Naive thymus-derived CD4-positive, alpha-beta T cell (primary cell): ENCODE measurements around the gene USP22. TPM values are rescaled to one million over a fixed set of nuclear protein-coding genes. Genes with fewer than 3 reads are reported as not detected.

ENCODE experiments used
- ATAC-seq: fragments of 150-1000 bp; cut with Tn5 transposase; 2 replicates; pipeline ENCODE4 v1.10.0; 2021; ENCODE audit warnings: mild to moderate bottlenecking, moderate library complexity
- CTCF ChIA-PET: fragments of 350-600 bp; sonication (Branson Sonifier 250); formaldehyde crosslinking; loops from one replicate; lab custom pipeline; 2021; ENCODE audit warnings: antibody characterized with exemption; lab: Charles Lee
- POLR2A ChIA-PET: fragments of 350-600 bp; sonication (Branson Sonifier 250); formaldehyde crosslinking; loops from one replicate; lab custom pipeline; 2021; ENCODE audit warnings: antibody characterized with exemption, inconsistent platforms; lab: Charles Lee
- DNase-seq, 9 donors: peaks; one replicate each; pipeline versions ENCODE4 v3.0.0 to v3.0.0-alpha.2; 2020 to 2022; ENCODE audit warnings: mixed read lengths in 1 of 9
- H3K27ac ChIP-seq: one replicate; pipeline ENCODE4 v1.7.0; 2013; ENCODE audit warnings: mild to moderate bottlenecking, low read depth, low read length, moderate library complexity
- H3K27me3 ChIP-seq, 2 donors: one replicate each; pipeline ENCODE4 v1.7.0; 2013; ENCODE audit warnings: low read length in 2 of 2, mild to moderate bottlenecking in 2 of 2, moderate library complexity in 2 of 2; ENCODE audit not compliant: control insufficient read depth in 2 of 2, insufficient read depth in 2 of 2
- H3K36me3 ChIP-seq, 3 experiments: 1 replicate in 2 of 3; 2 replicates in 1 of 3; pipeline ENCODE4 v1.7.0; 2013; ENCODE audit warnings: low read length in 3 of 3, mild to moderate bottlenecking in 3 of 3, moderate library complexity in 1 of 3; ENCODE audit not compliant: insufficient read depth in 3 of 3, control insufficient read depth in 2 of 3
- H3K4me1 ChIP-seq, 2 donors: one replicate each; pipeline ENCODE4 v1.7.0; 2013; ENCODE audit warnings: low read length in 2 of 2, mild to moderate bottlenecking in 2 of 2, moderate library complexity in 1 of 2; ENCODE audit not compliant: control insufficient read depth in 2 of 2, insufficient read depth in 2 of 2
- H3K4me3 ChIP-seq: 2 replicates; pipeline ENCODE4 v1.7.0; 2013; ENCODE audit warnings: mild to moderate bottlenecking, low read length
- H3K9me3 ChIP-seq, 3 experiments: 1 replicate in 2 of 3; 2 replicates in 1 of 3; pipeline ENCODE4 v1.7.0; 2013; ENCODE audit warnings: low read length in 3 of 3; ENCODE audit not compliant: control insufficient read depth in 2 of 3
- H3K27ac Mint-ChIP-seq, 9 donors: one replicate each; pipeline ENCODE4 v1.8.0; 2020 to 2022; ENCODE audit warnings: mixed read lengths in 9 of 9, mild to moderate bottlenecking in 8 of 9, moderate library complexity in 5 of 9, inconsistent platforms in 2 of 9
- H3K27me3 Mint-ChIP-seq, 5 donors: one replicate each; pipeline ENCODE4 v1.8.0; 2021 to 2022; ENCODE audit warnings: mixed read lengths in 5 of 5, mild to moderate bottlenecking in 1 of 5
- H3K36me3 Mint-ChIP-seq, 5 donors: one replicate each; pipeline ENCODE4 v1.8.0; 2020 to 2022; ENCODE audit warnings: mixed read lengths in 5 of 5, mild to moderate bottlenecking in 3 of 5, inconsistent platforms in 1 of 5
- H3K4me1 Mint-ChIP-seq, 7 donors: one replicate each; pipeline ENCODE4 v1.8.0; 2020 to 2022; ENCODE audit warnings: mixed read lengths in 7 of 7, mild to moderate bottlenecking in 3 of 7, inconsistent platforms in 1 of 7
- H3K4me3 Mint-ChIP-seq, 10 donors: one replicate each; pipeline ENCODE4 v1.8.0; 2020 to 2022; ENCODE audit warnings: mild to moderate bottlenecking in 10 of 10, mixed read lengths in 10 of 10, moderate library complexity in 6 of 10, inconsistent platforms in 2 of 10
- H3K9me3 Mint-ChIP-seq, 11 donors: one replicate each; pipeline ENCODE4 v1.8.0; 2020 to 2022; ENCODE audit warnings: mixed read lengths in 11 of 11, mild to moderate bottlenecking in 4 of 11, inconsistent platforms in 1 of 11, moderate library complexity in 1 of 11
- intact Hi-C, 2 donors: fragments of 100-400 bp; cut with micrococcal nuclease; formaldehyde crosslinking; loops; one replicate each; pipeline ENCODE4 v1.15.1; 2023
- polyA plus RNA-seq, 2 donors: library from polyadenylated mRNA; unstranded; fragments of 300-500 nt; fragmentation: Illumina TruSeq; gene quantifications; one replicate each; pipeline ENCODE4 v1.2.3, GENCODE V29; 2021
- total RNA-seq, 6 experiments: library from RNA in 5 of 6; stranded (reverse) in 5 of 6; gene quantifications; 1 replicate in 5 of 6; 2 replicates in 1 of 6; pipeline ENCODE4 v1.2.3 and lab custom pipeline; 2021 to 2026

USP22 gene
- total and polyA plus RNA-seq, 7 experiments from 2014 or later: 35.0 to 172 (median 138) TPM

GRCh38 chr17:21072745-21073197, 30.0 kb upstream of the USP22 start:
- Histone ChIP-seq H3K4me3 (no peak overlapping the region), H3K36me3 (no peaks in the 10 kb centered on the region), H3K9me3 (no peaks in the 10 kb centered on the region), H3K4me1 (no peaks in the 10 kb centered on the region), H3K27me3 (no peaks in the 10 kb centered on the region), H3K27ac (no peak overlapping the region)
- intact Hi-C loops: no loop called here
- Mint-ChIP-seq H3K4me1 (no peaks in the 10 kb centered on the region), H3K4me3 (no peak overlapping the region), H3K36me3 (no peaks in the 10 kb centered on the region), H3K27ac (peak overlapping the region in 1 of 9 donors; percentile 49), H3K9me3 (peaks cover 0 to 1% (median 0%) of the 10 kb centered on the region in 11 donors), H3K27me3 (peaks cover 0 to 8% (median 0%) of the 10 kb centered on the region in 5 donors)
- CTCF ChIA-PET: no interaction called here
- POLR2A ChIA-PET: no interaction called here
- ATAC-seq: no peak
- no peak for DNase-seq

DNA sequence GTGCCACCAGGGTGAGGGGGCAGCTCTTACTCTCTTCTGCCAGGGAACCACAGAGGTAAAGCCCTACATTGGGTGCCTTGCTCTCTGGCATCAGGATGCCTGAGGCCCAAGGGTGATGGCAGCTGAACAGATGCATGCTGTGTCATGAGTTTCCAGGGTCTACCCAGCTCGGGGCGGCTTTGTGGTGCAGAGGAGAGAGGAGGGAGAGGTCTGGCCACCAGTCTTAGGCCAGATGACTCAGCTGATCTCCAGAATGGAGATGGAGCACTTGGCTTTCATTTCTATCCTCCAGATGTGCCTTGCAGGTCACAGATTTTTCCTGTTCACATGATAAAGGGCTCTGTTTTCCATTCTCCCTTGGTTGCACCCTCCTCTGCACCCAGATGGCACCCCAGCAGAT, 23.6 kb upstream of the USP22 start:
- H3K36me3 ChIP-seq: no peaks in the 10 kb centered on the region
- H3K4me3 Mint-ChIP-seq: no peak overlapping the region
- H3K27ac ChIP-seq: no peak overlapping the region
- H3K27ac Mint-ChIP-seq: no peak overlapping the region
- no peaks in the 10 kb centered on the region for H3K27me3 ChIP-seq
- CTCF ChIA-PET: no interaction called here
- POLR2A ChIA-PET: no interaction called here
- intact Hi-C loops: no loop called here
- H3K36me3 Mint-ChIP-seq: no peaks in the 10 kb centered on the region
- H3K4me1 ChIP-seq: no peaks in the 10 kb centered on the region
- no peaks in the 10 kb centered on the region for H3K4me1 Mint-ChIP-seq
- no peak for ATAC-seq
- H3K9me3 Mint-ChIP-seq: peaks cover 0 to 1% (median 0%) of the 10 kb centered on the region in 11 donors
- peaks cover 0 to 4% (median 0%) of the 10 kb centered on the region in 5 donors for H3K27me3 Mint-ChIP-seq
- DNase-seq: no peak
- H3K4me3 ChIP-seq: no peak overlapping the region
- no peaks in the 10 kb centered on the region for H3K9me3 ChIP-seq

DNA sequence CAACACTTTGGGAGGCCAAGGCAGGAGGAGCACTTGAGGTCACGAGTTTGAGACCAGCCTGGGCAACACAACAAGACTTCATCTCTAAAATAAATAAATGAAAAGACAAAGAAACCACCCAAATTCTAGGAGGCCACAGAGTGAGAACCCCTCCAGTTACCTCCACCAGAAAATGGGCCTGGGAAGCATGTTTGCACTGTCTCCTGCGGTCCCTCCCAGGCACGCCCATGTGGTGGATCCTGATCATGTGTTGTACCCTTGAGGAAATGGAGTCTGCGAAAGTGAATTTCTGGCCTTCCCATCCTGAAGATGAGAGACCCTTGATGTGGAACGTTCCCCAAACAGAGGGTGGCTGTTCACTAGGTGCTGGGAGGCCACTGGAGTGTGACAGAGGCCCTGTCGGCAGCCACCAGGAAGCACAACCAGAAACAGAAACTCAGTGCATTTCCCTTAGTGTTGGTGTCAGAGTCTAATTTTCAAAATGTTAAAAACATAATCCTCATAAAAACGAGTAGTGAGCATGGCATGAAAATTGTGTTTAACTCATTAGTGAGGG, 19.2 kb upstream of the USP22 start:
- ATAC-seq: no peak
- Mint-ChIP-seq H3K9me3 (no peaks in the 10 kb centered on the region), H3K27ac (peak overlapping the region in 1 of 9 donors; percentile 12), H3K4me1 (peaks cover 0 to 7% (median 0%) of the 10 kb centered on the region in 7 donors), H3K27me3 (peaks cover 0 to 4% (median 0%) of the 10 kb centered on the region in 5 donors), H3K36me3 (no peaks in the 10 kb centered on the region), H3K4me3 (no peak overlapping the region)
- H3K27ac ChIP-seq: no peak overlapping the region
- no peaks in the 10 kb centered on the region for H3K27me3 ChIP-seq
- ChIA-PET POLR2A (no interaction called here), CTCF (interaction anchor here (1.1 kb wide), 1 partner anchor 18 kb away, joined by 4 read pairs; no protein-coding TSS in a partner anchor)
- no peaks in the 10 kb centered on the region for H3K9me3 ChIP-seq
- no peaks in the 10 kb centered on the region for H3K36me3 ChIP-seq
- no peak for DNase-seq
- intact Hi-C loops: no loop called here
- H3K4me3 ChIP-seq: no peak overlapping the region
- no peaks in the 10 kb centered on the region for H3K4me1 ChIP-seq

- Mint-ChIP-seq H3K27me3 (peaks cover 0 to 6% (median 0%) of the 10 kb centered on the region in 5 donors), H3K9me3 (no peaks in the 10 kb centered on the region), H3K36me3 (no peaks in the 10 kb centered on the region), H3K4me1 (peaks cover 0 to 7% (median 0%) of the 10 kb centered on the region in 7 donors), H3K4me3 (no peak overlapping the region), H3K27ac (no peak overlapping the region)
- H3K36me3 ChIP-seq: no peaks in the 10 kb centered on the region
- no peaks in the 10 kb centered on the region for H3K9me3 ChIP-seq
- H3K4me3 ChIP-seq: no peak overlapping the region
- H3K27me3 ChIP-seq: no peaks in the 10 kb centered on the region
- DNase-seq (no peak), ATAC-seq (no peak)
- intact Hi-C loops: no loop called here
- H3K4me1 ChIP-seq: no peaks in the 10 kb centered on the region
- ChIA-PET CTCF (no interaction called here), POLR2A (no interaction called here)
- no peak overlapping the region for H3K27ac ChIP-seq
Observed at GRCh38 chr17:21061158-21061835, 18.5 kb upstream of the USP22 start.

DNA sequence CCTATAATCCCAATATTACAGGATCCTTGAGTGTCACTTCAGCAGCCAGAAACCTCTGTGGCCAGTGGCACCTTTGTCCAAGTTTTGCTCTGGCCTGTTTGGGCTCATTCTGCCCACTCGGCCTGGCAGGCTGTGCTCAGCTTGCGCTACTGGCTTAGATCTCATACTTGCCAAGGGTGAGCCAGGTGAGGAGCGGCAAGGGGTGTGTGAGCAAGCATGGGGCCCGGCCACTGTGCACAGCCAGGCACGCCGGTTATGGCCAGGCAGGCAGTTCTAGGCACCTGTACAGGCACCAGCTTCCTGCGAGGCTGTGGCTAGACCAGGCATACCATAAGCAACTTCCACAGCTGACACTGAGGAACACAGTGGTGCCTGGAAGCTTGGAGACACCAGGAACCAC, 16.9 kb upstream of the USP22 start:
- ChIA-PET POLR2A (no interaction called here), CTCF (no interaction called here)
- ATAC-seq: no peak

DNA sequence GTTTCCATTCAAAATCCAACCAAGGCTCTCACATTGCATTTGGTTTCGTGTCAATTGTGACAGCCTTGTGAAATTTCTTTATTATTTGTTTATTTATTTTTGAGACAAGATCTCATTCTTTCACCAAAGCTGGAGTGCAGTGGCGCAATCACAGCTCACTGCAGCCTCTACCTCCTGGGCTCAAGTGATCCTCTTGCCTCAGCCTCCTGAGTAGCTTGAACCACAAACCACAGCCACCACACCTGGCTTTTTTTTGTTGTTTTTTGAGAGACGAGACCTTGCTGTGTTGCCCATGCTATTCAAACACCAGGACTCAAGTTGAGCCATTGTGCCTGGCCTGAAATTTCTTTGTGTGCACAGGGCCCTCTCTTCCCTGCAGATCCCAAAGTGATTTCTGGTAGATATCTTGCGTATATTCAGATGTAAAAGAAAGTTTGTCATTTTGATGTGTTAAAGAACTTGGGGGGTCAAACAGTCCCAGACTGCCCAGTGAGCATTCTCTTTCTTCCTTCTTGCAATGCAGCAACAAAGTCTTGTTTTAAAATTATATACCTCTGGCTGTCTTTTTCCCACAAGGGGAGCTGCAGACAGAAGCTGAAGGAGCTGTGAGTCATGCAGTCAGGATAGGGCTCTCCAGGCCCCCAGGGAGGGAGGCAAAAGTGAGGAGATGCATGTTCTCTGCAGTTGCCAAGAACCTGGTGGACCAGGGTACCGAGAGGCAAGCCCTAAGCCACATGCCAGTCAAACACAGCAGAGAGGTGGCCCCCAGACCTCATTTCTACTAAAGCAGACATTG, 15.5 kb upstream of the USP22 start:
- Histone ChIP-seq H3K36me3 (no peaks in the 10 kb centered on the region), H3K4me1 (no peaks in the 10 kb centered on the region), H3K27ac (no peak overlapping the region), H3K9me3 (no peaks in the 10 kb centered on the region), H3K4me3 (no peak overlapping the region), H3K27me3 (no peaks in the 10 kb centered on the region)
- POLR2A ChIA-PET: no interaction called here
- Mint-ChIP-seq H3K36me3 (no peaks in the 10 kb centered on the region), H3K4me1 (peaks cover 0 to 7% (median 0%) of the 10 kb centered on the region in 7 donors), H3K27me3 (peaks cover 0 to 14% (median 8%) of the 10 kb centered on the region in 5 donors), H3K9me3 (no peaks in the 10 kb centered on the region), H3K27ac (no peak overlapping the region), H3K4me3 (no peak overlapping the region)
- intact Hi-C loops: no loop called here
- CTCF ChIA-PET: no interaction called here
- ATAC-seq (no peak), DNase-seq (no peak)

More for the DNA sequence above, 16.9 kb upstream of the USP22 start:
- peaks cover 0 to 7% (median 0%) of the 10 kb centered on the region in 7 donors for H3K4me1 Mint-ChIP-seq
- intact Hi-C loops: no loop called here
- no peaks in the 10 kb centered on the region for H3K36me3 Mint-ChIP-seq
- H3K4me3 ChIP-seq: no peak overlapping the region
- H3K27me3 Mint-ChIP-seq: peaks cover 0 to 10% (median 4%) of the 10 kb centered on the region in 5 donors
- no peaks in the 10 kb centered on the region for H3K4me1 ChIP-seq
- H3K4me3 Mint-ChIP-seq: no peak overlapping the region
- H3K27me3 ChIP-seq: no peaks in the 10 kb centered on the region
- no peak for DNase-seq
- no peaks in the 10 kb centered on the region for H3K9me3 Mint-ChIP-seq
- H3K36me3 ChIP-seq: no peaks in the 10 kb centered on the region
- H3K9me3 ChIP-seq: no peaks in the 10 kb centered on the region
- no peak overlapping the region for H3K27ac Mint-ChIP-seq
- no peak overlapping the region for H3K27ac ChIP-seq
